Muscle of back (tissue), 10 donors: Measurements from ENCODE around the gene APBB3. TPM values are rescaled to one million over a fixed set of nuclear protein-coding genes. Genes with fewer than 3 reads are reported as not detected.

Experiments
- polyA plus RNA-seq, 10 donors: library from polyadenylated mRNA; unstranded; fragments of 120-200 nt; gene quantifications; one replicate each; pipeline ENCODE4 v1.2.1, GENCODE V29; 2013; ENCODE audit not compliant: insufficient read length in 10 of 10

Gene APBB3
- polyA plus RNA-seq, 10 donors = 14.4 to 43.7 (median 20.7) TPM

Other genes starting within 250 kb of the APBB3 start
- 10 to 100 TPM; 11.9 to 35.3 (median 16.6) TPM for gene HBEGF, start 218.0 kb downstream of the APBB3 start, polyA plus RNA-seq
- under 1 TPM in 3 of 10 donors, not detected in 7; 0.14 to 0.30 (median 0.17) TPM for gene SLC4A9, start 204.4 kb downstream of the APBB3 start, polyA plus RNA-seq
- 10 to 100 TPM; 53.5 to 87.5 (median 65.3) TPM for gene ANKHD1, start 162.8 kb downstream of the APBB3 start, polyA plus RNA-seq
- gene EIF4EBP3, start 16.9 kb downstream of the APBB3 start, polyA plus RNA-seq = 10 to 100 TPM in 2 of 10 donors, 1 to 10 TPM in 8; 6.2 to 13.0 (median 8.0) TPM
- gene SRA1, start 7.1 kb downstream of the APBB3 start, polyA plus RNA-seq = 10 to 100 TPM; 18.0 to 27.5 (median 21.6) TPM
- 10 to 100 TPM; 52.1 to 67.8 (median 54.6) TPM for gene SLC35A4, start 230 bp upstream of the APBB3 start, polyA plus RNA-seq
- gene CD14, start 68.6 kb upstream of the APBB3 start, polyA plus RNA-seq = 10 to 100 TPM; 15.2 to 38.2 (median 24.1) TPM
- 10 to 100 TPM in 2 of 10 donors, 1 to 10 TPM in 8; 5.2 to 12.4 (median 8.1) TPM for gene TMCO6, start 74.9 kb upstream of the APBB3 start, polyA plus RNA-seq
- 10 to 100 TPM; 41.3 to 75.2 (median 56.1) TPM for gene NDUFA2, start 83.0 kb upstream of the APBB3 start, polyA plus RNA-seq
- gene IK, start 83.2 kb upstream of the APBB3 start, polyA plus RNA-seq = 100 to 1,000 TPM in 2 of 10 donors, 10 to 100 TPM in 8; 81.5 to 114 (median 94.1) TPM
- gene WDR55, start 100.3 kb upstream of the APBB3 start, polyA plus RNA-seq = 10 to 100 TPM; 10.9 to 16.2 (median 12.8) TPM
- under 1 TPM in 3 of 10 donors, not detected in 7; 0.16 to 0.92 (median 0.24) TPM for gene DND1, start 109.0 kb upstream of the APBB3 start, polyA plus RNA-seq
- 10 to 100 TPM; 42.2 to 53.9 (median 48.9) TPM for gene HARS1, start 126.8 kb upstream of the APBB3 start, polyA plus RNA-seq
- gene HARS2, start 126.9 kb upstream of the APBB3 start, polyA plus RNA-seq = 10 to 100 TPM; 20.5 to 35.9 (median 25.3) TPM
- 10 to 100 TPM; 72.9 to 93.3 (median 78.7) TPM for gene ZMAT2, start 135.8 kb upstream of the APBB3 start, polyA plus RNA-seq
- gene PCDHA1, start 221.5 kb upstream of the APBB3 start, polyA plus RNA-seq = under 1 TPM in 4 of 10 donors, not detected in 6; 0.05 to 0.11 (median 0.06) TPM
- gene PCDHA2, start 230.3 kb upstream of the APBB3 start, polyA plus RNA-seq = under 1 TPM in 8 of 10 donors, not detected in 2; 0.04 to 0.22 (median 0.10) TPM
- under 1 TPM; 0.06 to 0.31 (median 0.23) TPM for gene PCDHA3, start 236.5 kb upstream of the APBB3 start, polyA plus RNA-seq
- under 1 TPM; 0.04 to 0.39 (median 0.18) TPM for gene PCDHA4, start 242.5 kb upstream of the APBB3 start, polyA plus RNA-seq